GM19468 (cell line): Measurements from ENCODE around the gene RNGTT.
"Not testable (repeated sequence)": the region's sequence is repeated elsewhere in the genome, so short reads cannot be mapped to it uniquely, and the experiment has no call there.

Experiments
- ATAC-seq: cut with Tn5 transposase; IDR thresholded peaks from one replicate; pipeline ENCODE4 v1.9.1; 2021; ENCODE audit warnings: mild to moderate bottlenecking, moderate library complexity, moderate number of reproducible peaks; ENCODE audit not compliant: unreplicated experiment; ENCODE audit errors: extremely low read depth

The RNGTT gene

DNA sequence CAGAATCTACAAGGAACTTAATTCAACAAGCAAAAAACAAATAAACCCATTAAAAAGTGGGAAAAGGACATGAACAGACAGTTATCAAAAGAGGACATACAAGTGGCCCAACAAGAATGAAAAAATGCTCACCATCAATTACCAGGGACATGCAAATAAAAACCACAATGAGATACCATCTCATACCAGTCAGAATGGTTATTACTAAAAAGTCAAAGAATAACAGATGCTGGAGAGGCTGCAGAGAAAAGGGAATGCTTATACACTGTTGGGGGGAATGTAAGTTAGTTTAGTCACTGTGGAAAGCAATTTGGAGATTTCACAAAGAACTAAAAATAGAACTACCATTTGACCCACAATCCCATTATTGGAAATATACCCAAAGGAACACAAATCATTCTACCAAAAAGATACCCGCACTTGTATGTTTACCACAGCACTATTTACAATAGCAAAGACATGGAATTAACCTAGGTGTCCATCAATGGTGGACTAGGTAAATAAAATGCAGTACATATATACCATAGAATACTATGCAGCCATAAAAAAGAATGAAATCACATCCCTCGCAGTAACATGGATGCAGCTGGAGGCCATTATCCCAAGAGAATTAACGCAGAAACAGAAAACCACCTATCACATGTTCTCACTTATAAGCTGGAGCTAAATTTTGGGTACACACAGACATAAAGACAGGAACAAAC, 48.4 kb downstream of the RNGTT start:
- ATAC-seq, result no peak

DNA sequence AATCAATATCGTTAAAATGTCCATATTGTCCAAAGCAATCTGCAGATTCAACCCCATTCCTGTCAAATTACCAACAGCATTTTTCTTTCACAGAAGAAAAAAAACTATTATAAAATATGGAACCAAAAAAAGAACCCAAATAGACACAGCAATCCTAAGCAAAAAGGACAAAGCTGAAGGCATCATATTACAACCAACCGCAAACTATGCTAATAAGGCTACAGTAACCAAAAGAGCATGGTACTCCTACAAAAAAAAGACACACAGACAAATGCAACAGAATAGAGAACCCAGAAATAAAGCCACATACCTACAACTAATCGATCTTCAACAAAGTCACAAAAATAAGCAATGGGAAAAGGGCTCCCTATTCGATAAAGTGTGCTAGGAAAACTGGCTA, 49.2 kb downstream of the RNGTT start:
- ATAC-seq, result no peak

DNA sequence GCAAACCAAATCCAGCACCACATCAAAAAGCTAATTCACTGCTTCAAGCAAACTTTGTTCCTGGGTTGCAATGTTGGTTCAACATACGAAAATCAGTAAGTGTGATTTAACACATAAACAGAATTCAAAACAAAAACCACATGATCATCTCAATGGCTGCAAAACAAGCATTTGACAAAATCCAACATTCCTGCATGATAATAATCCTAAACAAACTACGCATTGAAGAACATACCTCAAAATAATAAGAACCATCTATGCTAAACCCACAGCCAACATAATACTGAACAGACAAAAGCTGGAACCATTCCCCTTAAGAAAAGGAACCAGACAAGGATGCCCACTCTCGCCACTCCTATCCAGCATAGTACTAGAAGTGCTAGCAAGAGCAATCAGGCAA, 49.9 kb downstream of the RNGTT start:
- no peak for ATAC-seq

DNA sequence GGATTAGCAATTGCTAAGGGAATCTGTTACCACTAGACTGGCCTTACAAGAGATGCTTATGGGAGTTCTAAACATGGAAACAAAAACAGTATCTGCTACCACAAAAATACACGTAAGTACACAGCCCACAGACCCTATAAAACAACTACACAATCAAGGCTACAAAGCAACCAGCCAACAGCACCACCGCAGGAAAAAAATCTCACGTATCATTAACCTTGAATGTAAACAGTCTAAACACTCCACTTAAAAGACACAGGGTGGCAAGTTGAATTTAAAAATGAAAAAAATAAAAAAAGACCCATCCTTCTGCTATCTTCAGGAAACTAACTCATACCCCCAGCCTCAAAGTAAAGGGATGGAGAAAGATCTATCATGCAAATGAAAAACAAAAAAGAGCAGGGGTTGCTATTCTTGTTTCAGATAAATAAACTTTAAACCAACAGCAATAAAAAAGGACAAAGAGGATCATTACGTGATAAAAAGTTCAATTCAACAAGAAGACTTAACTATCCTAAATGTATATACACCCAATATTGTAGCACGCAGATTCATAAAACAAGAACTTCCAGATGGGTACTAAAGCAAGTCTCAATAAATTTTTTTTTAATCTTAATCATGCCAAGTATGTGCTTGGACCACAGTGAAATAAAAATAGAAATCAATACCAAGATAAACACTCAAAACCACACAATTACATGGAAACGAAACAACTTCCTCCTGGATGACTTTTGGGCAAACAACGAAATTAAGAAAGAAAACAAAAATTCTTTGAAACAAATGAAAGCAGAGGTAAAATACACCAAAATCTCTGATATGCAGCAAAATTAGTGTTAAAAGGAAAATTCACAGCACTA, 52.3 kb downstream of the RNGTT start:
- no peak for ATAC-seq

DNA sequence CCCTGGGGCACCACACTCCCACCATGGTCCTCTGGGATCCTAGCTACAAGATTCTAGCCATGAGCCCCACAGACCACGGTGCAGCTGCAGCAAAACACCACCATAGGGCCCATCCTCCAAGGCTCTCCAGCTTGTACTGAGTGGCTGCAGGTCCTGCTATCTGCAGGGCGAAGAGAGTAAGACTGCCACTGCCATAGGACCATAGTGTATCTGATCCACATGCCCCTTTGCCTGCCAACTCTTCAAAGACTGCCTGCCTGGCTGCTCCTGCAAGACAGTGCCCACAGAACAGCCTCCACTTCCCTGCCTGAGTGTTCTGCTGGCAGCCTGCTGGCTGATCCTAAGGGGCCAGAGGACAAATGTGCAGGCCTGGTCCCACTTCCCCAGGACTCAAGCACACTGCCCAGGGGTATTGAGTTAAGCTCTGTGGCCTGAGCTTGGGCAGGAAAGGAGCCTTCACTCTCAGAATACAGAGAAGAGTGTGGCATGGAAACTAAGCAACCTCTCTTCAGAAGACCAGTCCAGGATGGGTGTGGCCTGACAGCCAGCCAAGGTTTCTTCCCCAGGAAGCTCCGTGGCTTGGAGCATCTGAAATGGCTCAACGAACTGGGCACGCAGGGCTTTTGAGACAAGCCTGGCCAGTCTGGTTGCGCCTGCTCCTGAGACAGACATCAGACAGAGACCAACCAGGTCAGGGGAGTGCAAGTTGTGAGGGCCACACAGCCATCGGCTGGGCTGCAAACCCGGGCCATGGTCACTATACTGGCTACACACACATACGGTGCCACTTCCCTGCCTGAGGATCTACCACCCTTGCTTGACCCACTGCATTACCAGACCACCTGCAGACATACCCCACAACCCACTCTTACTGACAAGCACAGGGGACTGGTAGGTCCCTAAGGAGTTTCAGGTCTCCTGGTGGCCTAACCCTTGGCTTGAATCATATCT, 54.5 kb downstream of the RNGTT start:
- ATAC-seq, result no peak

DNA sequence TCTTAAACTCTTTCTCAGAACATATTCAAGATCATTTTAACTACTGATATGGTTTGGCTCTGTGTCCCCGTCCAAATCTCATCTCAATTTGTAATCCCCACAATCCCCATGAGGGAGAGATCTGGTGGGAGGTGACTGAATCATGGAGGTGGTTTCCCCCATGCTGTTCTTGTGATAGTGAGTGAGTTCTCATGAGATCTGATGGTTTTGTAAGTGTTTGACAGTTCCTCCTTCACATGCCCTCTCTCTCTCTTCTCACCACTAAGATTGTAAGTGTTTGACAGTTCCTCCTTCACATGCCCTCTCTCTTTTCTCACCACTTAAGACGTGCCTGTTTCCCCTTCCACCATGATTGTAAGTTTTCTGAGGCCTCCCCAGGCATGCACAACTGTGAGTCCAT, 56.3 kb downstream of the RNGTT start:
- not testable (repeated sequence) for ATAC-seq

DNA sequence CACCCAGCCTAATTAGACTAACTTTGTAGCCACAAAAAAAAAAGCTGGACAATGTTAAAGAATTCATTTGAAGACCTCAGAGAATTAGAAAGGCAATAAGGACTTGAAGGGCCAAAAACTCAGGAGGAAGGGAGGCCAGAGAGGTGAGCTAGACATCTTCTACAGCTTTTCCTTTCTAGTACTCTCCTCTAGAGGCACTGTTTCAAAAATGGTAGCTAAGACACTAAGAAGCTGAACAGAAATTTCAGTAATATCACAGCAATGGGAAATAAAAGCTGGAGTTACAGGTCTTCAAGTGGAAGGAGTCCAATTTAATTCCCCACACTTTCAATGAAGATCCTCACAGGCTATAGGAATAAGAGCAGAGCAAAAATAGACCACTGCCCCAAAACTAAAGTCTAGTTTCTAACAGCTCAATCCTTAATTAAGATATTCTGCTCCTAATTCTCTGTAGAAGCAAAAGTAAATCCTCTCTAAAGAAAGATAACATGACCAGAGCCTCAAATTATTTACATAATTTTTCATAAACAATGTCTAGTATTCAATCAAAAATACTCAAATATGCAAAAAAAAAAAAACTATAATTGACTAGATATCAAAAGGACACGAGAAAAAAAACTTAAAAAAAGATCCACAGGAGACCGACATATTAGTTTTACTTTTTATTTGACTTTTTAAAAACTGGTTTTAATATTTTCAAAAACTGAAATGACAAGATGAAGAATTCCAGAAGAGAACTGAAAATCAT, 63.7 kb downstream of the RNGTT start:
- no peak for ATAC-seq

DNA sequence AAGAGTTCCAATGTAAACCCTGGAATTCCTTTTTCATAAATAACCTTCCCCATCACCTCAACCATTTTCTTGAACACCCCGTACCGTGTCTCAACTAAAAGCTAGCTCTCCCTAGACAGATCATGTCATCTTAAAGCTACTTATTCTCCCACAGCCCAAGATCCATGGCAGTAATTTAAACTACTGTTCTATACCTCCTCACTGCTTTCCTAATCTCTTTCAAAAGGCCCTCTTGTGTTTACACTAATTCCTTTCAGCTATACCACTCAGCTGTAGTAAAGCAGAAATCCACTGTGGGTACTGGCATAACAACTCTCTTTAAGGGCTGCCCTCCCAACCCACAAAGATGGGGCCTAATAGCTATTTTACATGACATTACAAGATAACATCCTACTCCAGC, 67.5 kb downstream of the RNGTT start:
- ATAC-seq, result no peak

DNA sequence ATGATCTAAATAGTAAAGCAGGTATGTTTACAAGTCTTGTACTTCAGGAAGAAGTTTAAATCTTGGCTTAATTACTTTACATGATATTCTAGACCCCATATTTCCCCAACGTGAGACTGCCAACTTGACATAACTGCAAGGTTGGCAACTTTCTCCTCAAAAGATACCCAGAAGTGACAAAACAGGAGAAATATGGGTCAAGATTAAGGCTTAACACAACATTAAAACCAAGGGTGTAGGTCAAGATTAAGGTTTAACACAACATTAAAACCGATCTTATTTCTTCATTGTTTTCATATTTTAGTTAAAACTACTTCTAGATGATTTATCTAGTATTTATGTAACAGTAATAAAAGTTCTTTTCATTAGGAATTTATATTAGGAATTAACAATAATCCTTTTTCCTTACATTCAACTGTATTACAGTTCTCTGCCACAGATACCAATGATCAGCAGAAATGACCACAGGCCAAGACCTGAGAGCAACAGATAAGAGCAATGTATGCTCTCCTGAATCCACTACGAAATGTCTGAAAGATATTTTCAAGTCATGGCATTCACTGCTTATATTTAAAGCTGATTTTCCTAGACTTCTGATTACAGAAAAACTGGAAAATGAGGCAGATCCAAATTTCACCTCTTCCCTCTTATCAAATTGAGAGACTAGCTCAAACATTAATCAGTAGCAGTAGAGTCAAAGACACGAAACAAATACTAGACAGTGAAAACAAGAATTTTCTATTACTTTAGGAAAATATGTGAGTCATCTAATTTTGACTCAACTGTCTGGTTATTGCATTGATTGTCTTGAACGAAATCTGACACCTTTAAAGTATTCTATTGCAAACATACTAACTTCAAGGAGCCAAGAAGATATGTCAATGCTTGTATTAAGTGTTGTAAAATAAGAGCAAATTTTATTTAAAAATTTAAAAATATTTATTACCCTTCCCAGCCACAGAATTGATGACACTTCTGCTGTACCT, 72.3 kb downstream of the RNGTT start:
- ATAC-seq, result no peak

DNA sequence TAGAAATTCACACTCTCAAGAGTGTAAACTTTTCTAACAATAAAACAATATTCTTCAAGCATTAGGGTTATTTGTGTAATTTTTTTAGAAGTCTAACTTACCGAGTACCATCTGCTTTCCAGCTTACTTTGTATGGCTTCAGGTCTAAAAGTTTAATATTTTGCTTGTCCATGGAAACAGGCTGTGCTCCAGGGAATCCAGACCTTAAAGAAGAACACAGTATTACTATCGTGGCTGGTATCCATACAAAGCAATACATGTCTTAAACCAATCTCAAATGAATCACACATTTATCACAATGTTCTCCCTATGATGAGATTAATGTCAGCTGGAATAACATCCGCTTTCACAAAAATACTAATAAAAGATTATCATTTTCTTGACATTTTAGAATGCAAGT, 73.0 kb downstream of the RNGTT start:
- no peak for ATAC-seq

DNA sequence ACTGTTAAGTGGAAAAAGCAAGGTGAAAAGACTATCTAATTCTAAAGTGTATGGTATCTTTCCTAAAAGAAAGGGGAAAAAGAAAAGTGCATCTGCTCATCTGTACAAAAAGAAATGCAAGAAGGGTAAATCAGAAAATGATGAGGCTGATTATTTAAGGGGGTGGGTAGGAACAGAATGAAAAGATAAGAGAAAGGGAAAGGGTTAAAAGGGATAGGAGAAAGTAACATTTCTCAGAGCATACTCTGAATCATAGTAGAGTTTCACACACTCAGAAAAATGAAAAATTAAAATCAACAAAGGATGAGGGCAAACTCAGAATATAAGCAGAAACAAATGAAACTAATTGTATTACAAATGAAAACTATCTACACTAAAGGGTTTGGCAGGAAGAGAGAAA, 79.1 kb downstream of the RNGTT start:
- ATAC-seq, result no peak

DNA sequence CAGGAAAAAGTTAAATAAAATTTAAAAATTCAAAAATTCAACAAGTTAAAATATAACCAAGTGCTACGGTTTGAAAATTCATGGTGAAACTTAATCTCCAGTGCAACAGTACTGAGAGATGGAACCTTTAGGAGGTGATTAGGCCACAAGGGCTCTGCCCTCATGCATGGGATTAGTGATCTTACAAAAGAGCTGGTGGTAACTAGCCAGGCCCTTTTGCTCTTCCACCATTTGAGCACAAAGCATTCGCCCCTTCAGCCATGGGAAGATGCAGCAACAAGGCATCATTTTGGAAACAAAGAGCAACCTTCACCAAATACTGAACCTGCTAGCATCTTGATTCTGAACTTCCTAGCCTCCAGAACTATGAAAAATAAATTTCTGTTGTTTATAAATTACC, 80.9 kb downstream of the RNGTT start:
- no peak for ATAC-seq

DNA sequence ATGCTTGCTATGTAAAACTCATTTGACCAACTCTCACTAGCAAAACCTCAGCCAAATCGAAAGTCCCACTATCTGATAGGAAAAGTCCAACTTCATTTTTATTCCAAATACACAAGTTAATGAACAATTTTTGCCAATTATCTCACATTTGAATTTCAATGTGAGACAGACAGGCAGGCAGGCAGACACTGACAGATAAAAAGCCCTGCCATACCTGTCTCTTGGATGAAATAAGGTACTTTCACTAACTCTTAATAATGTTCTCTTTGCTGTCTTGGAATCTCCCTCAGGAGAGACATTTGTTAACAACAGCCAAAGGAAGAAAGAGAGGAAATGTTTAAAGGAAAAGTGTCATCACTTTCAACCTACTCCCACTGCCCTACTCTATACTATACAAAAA, 82.0 kb downstream of the RNGTT start:
- no peak for ATAC-seq

DNA sequence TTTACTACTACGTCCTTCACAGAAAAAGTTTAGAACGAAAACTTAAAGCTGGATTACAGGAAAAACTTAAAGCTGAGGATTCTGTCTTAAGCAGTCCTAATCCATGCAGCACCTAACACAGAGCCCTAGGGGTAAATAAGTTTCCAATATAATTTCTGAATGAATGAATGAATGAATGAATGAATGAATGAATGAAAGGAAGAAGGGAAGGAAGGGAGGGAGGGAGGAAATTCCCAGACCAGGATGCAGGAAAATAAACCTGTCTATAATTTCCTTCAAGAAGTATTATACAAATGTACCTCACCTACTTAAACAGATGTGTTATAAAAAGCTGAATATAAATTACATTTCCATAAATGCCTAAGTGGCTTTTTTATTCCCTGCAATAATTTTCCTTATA, 83.4 kb downstream of the RNGTT start:
- ATAC-seq, result no peak

DNA sequence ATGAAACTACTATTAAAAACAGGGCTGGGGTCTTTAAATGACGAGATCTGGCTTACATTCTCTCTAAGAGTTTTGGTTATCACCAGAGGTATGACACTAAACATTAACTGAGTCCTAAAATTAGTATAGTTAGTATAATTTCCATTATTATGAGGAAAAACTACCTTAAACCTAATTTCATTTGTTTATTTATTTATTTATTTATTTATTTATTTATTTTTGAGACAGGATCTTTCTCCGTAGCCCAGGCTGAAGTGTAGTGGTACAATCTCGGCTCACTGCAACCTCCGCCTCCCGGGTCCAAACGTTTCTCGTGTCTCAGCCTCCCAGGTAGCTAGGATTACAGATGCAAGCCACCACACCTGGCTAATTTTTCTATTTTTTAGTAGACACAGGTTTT, 85.5 kb downstream of the RNGTT start:
- ATAC-seq, result no peak

DNA sequence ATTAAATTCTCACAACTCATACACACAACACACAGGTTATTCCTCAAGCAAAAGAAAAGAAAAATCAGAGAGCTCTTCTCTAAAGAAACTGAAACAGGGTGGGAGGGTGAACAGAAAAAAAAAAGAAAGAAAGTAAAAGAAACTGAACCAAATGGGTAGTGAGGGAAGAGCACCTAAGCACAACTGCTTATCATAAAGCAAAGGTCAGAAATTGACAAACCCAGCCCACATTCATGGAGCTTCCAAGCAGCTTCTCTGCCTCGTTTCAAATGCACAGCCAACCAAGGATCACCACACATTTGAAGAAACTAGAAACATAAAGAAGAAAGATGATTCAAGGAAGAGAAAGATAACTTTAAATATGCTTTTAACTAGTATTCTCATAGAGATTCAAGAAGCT, 90.5 kb downstream of the RNGTT start:
- no peak for ATAC-seq

DNA sequence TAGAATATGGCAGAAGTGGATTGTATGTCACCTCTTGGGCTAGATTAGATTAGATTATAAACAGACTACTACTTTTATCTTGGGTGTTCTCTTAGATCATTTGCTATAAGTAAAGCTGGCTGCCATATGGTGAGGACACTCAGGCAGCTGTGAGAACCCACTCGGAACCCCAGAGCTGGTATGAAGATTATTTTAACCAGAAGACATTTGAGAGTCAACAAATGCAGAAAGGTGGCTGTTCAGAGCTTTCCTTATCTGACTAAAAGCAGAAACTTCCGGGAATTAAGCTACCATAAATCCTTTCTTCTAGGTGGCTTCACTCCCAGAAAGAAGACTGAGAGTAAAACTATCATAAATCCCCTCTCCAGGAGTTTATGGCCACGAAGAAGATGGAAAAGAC, 91.9 kb downstream of the RNGTT start:
- no peak for ATAC-seq

DNA sequence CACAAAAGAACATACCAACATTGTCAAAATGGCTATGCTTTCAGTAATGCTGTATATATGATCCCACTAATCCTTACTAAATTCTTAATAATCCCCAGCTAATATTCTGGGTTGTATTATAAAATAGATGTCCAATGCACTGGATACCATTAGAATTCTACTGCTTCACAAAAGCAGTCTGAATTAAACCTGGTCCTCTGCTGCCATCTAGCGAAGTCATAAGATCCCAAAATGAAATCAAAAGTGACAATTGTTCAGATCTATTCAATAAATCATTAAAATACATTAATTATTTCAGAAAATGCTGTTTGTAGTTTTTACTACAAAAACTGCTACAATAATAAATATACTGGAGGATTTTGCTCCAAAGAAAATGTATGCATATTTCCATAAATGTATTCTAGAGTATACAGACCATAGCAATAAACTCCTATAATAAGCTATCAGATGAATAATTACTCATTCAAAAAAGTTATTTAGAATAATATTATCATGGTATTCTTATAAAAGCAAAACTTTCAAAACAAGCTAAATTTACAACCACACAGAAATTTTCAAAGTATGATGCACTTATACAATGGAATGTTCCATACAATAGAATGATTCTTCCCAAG, 92.6 kb downstream of the RNGTT start:
- no peak for ATAC-seq
